HUES6 (cell line): ENCODE results near the gene KLHL12.
"Not testable (repeated sequence)": the region's sequence is repeated elsewhere in the genome, so short reads cannot be mapped to it uniquely, and the experiment has no call there.

Source experiments
- H3K27ac ChIP-seq: 2 replicates; pipeline ENCODE4 v1.7.0; 2013; ENCODE audit warnings: low read depth, mild to moderate bottlenecking, low read length, inconsistent platforms
- H3K27me3 ChIP-seq: 2 replicates; pipeline ENCODE4 v1.6.1; 2013; ENCODE audit warnings: low read length; ENCODE audit not compliant: control insufficient read depth, insufficient read depth
- H3K36me3 ChIP-seq: 2 replicates; pipeline ENCODE4 v1.6.1; 2013; ENCODE audit warnings: low read length; ENCODE audit not compliant: control insufficient read depth, insufficient read depth
- H3K4me1 ChIP-seq: 2 replicates; pipeline ENCODE4 v1.6.1; 2013; ENCODE audit warnings: low read length; ENCODE audit not compliant: control insufficient read depth, insufficient read depth
- H3K4me3 ChIP-seq: 2 replicates; pipeline ENCODE4 v1.5.1; 2013; ENCODE audit warnings: low read depth, low read length
- H3K9ac ChIP-seq: one replicate; pipeline ENCODE4 v1.6.1; 2013; ENCODE audit warnings: mild to moderate bottlenecking, low read length
- H3K9me3 ChIP-seq: 2 replicates; pipeline ENCODE4 v1.6.1; 2013; ENCODE audit warnings: low read depth, low read length; ENCODE audit not compliant: control insufficient read depth, insufficient read depth

Gene KLHL12

GRCh38 chr1:202945483-202945882 is 18.4 kb upstream of the KLHL12 start:
- H3K9ac ChIP-seq, result no peak overlapping the region
- no peak overlapping the region for H3K27ac ChIP-seq
- H3K9me3 ChIP-seq, result no peaks in the 10 kb centered on the region
- no peaks in the 10 kb centered on the region for H3K4me1 ChIP-seq
- peaks cover 92% of the 10 kb centered on the region for H3K36me3 ChIP-seq
- H3K4me3 ChIP-seq, result no peak overlapping the region
- no peaks in the 10 kb centered on the region for H3K27me3 ChIP-seq

GRCh38 chr1:202944438-202944921 is 17.4 kb upstream of the KLHL12 start:
- Histone ChIP-seq H3K4me3 (no peak overlapping the region), H3K4me1 (no peaks in the 10 kb centered on the region), H3K9ac (no peak overlapping the region), H3K27ac (no peak overlapping the region), H3K27me3 (no peaks in the 10 kb centered on the region), H3K36me3 (peaks cover 84% of the 10 kb centered on the region), H3K9me3 (no peaks in the 10 kb centered on the region)

GRCh38 chr1:202942426-202942825 is 15.4 kb upstream of the KLHL12 start:
- Histone ChIP-seq H3K4me1 (no peaks in the 10 kb centered on the region), H3K36me3 (peaks cover 69% of the 10 kb centered on the region), H3K27me3 (no peaks in the 10 kb centered on the region), H3K4me3 (no peak overlapping the region), H3K27ac (no peak overlapping the region), H3K9ac (no peak overlapping the region), H3K9me3 (no peaks in the 10 kb centered on the region)

GRCh38 chr1:202941372-202941771 is 14.3 kb upstream of the KLHL12 start:
- Histone ChIP-seq H3K9ac (no peak overlapping the region), H3K4me3 (no peak overlapping the region), H3K9me3 (no peaks in the 10 kb centered on the region), H3K27me3 (no peaks in the 10 kb centered on the region), H3K36me3 (peaks cover 61% of the 10 kb centered on the region), H3K27ac (no peak overlapping the region), H3K4me1 (no peaks in the 10 kb centered on the region)

GRCh38 chr1:202940561-202940960 is 13.5 kb upstream of the KLHL12 start:
- Histone ChIP-seq H3K27me3 (no peaks in the 10 kb centered on the region), H3K36me3 (peaks cover 53% of the 10 kb centered on the region), H3K4me1 (no peaks in the 10 kb centered on the region), H3K4me3 (no peak overlapping the region), H3K27ac (no peak overlapping the region), H3K9me3 (no peaks in the 10 kb centered on the region), H3K9ac (no peak overlapping the region)

GRCh38 chr1:202938287-202938925 is 11.4 kb upstream of the KLHL12 start:
- no peak overlapping the region for H3K4me3 ChIP-seq
- H3K4me1 ChIP-seq, result no peaks in the 10 kb centered on the region
- no peak overlapping the region for H3K9ac ChIP-seq
- peaks cover 31% of the 10 kb centered on the region for H3K36me3 ChIP-seq
- H3K27ac ChIP-seq, result no peak overlapping the region
- H3K9me3 ChIP-seq, result no peaks in the 10 kb centered on the region
- no peaks in the 10 kb centered on the region for H3K27me3 ChIP-seq

GRCh38 chr1:202936409-202936808 is 9.4 kb upstream of the KLHL12 start:
- H3K27me3 ChIP-seq, H3K4me3 ChIP-seq, H3K9ac ChIP-seq, H3K9me3 ChIP-seq, H3K4me1 ChIP-seq, H3K27ac ChIP-seq: not testable (repeated sequence)
- H3K36me3 ChIP-seq, result peaks cover 13% of the 10 kb centered on the region

GRCh38 chr1:202935844-202936243 is 8.8 kb upstream of the KLHL12 start:
- Histone ChIP-seq H3K27ac (no peak overlapping the region), H3K9me3 (no peaks in the 10 kb centered on the region), H3K4me3 (no peak overlapping the region), H3K36me3 (peaks cover 8% of the 10 kb centered on the region), H3K9ac (no peak overlapping the region), H3K4me1 (no peaks in the 10 kb centered on the region), H3K27me3 (no peaks in the 10 kb centered on the region)

- Histone ChIP-seq H3K9ac (no peak overlapping the region), H3K36me3 (peaks cover 3% of the 10 kb centered on the region; the same call in 1 of the 2 replicates), H3K4me3 (no peak overlapping the region), H3K4me1 (no peaks in the 10 kb centered on the region), H3K9me3 (no peaks in the 10 kb centered on the region), H3K27me3 (no peaks in the 10 kb centered on the region), H3K27ac (no peak overlapping the region)
These were observed 7.7 kb upstream of the KLHL12 start for GRCh38 chr1:202934755-202935154.

- H3K27ac ChIP-seq, result no peak overlapping the region
- no peaks in the 10 kb centered on the region for H3K4me1 ChIP-seq
- no peak overlapping the region for H3K9ac ChIP-seq
- no peaks in the 10 kb centered on the region for H3K36me3 ChIP-seq
- H3K27me3 ChIP-seq, result no peaks in the 10 kb centered on the region
- no peaks in the 10 kb centered on the region for H3K9me3 ChIP-seq
- H3K4me3 ChIP-seq, result no peak overlapping the region
These were observed 5.4 kb upstream of the KLHL12 start for GRCh38 chr1:202932476-202932875.

GRCh38 chr1:202923533-202923932 is 3.5 kb downstream of the KLHL12 start:
- Histone ChIP-seq H3K4me1 (peaks cover 4% of the 10 kb centered on the region; the same call in 1 of the 2 replicates), H3K9ac (no peak overlapping the region), H3K4me3 (no peak overlapping the region), H3K9me3 (no peaks in the 10 kb centered on the region), H3K27me3 (no peaks in the 10 kb centered on the region), H3K27ac (no peak overlapping the region), H3K36me3 (peaks cover 34% of the 10 kb centered on the region)
